Parathyroid adenoma (tissue), 2 donors: ENCODE data around the gene STRN4.

ENCODE experiments used
- H2AFZ ChIP-seq: fragments of 300-600 bp; sonication (generic); one replicate; pipeline ENCODE4 v1.7.0; 2017; ENCODE audit warnings: antibody characterized with exemption, mild to moderate bottlenecking
- H3K27ac ChIP-seq: fragments of 300-600 bp; sonication (generic); one replicate; pipeline ENCODE4 v1.7.0; 2017
- H3K27me3 ChIP-seq: fragments of 300-600 bp; sonication (generic); one replicate; pipeline ENCODE4 v1.7.0; 2017; ENCODE audit warnings: low read length; ENCODE audit not compliant: control insufficient read depth, insufficient read depth
- H3K36me3 ChIP-seq: fragments of 300-600 bp; sonication (generic); one replicate; pipeline ENCODE4 v1.7.0; 2017; ENCODE audit warnings: low read length; ENCODE audit not compliant: control insufficient read depth, insufficient read depth
- H3K4me1 ChIP-seq: fragments of 300-600 bp; sonication (generic); one replicate; pipeline ENCODE4 v1.7.0; 2017; ENCODE audit warnings: control low read depth
- H3K4me2 ChIP-seq: fragments of 300-600 bp; sonication (generic); one replicate; pipeline ENCODE4 v1.7.0; 2017; ENCODE audit warnings: low read length
- H3K4me3 ChIP-seq: fragments of 300-600 bp; sonication (generic); one replicate; pipeline ENCODE4 v1.7.0; 2017; ENCODE audit warnings: low read depth, low read length
- H3K79me2 ChIP-seq: fragments of 300-600 bp; sonication (generic); one replicate; pipeline ENCODE4 v1.7.0; 2017; ENCODE audit warnings: control low read depth
- H3K9ac ChIP-seq: fragments of 300-600 bp; sonication (generic); one replicate; pipeline ENCODE4 v1.7.0; 2017; ENCODE audit warnings: mild to moderate bottlenecking
- H3K9me3 ChIP-seq: fragments of 300-600 bp; sonication (generic); one replicate; pipeline ENCODE4 v1.7.0; 2017; ENCODE audit warnings: low read length; ENCODE audit not compliant: control insufficient read depth
- CTCF ChIP-seq: fragments of 300-600 bp; sonication (generic); IDR thresholded peaks from one replicate; pipeline ENCODE4 v1.7.0; 2017; ENCODE audit warnings: antibody characterized with exemption, mild to moderate bottlenecking
- donor health status: primary hyperparathyroidism.

STRN4 gene

GRCh38 chr19:46759206-46759605, 13.0 kb upstream of the STRN4 start:
- no peaks in the 10 kb centered on the region for H3K27me3 ChIP-seq
- no peak overlapping the region for H2AFZ ChIP-seq
- H3K79me2 ChIP-seq, result no peaks in the 10 kb centered on the region
- H3K4me1 ChIP-seq, result no peaks in the 10 kb centered on the region
- no peak overlapping the region for H3K4me3 ChIP-seq
- no peak for TF ChIP-seq CTCF
- no peak overlapping the region for H3K4me2 ChIP-seq
- no peak overlapping the region for H3K27ac ChIP-seq
- H3K9ac ChIP-seq, result no peak overlapping the region
- no peaks in the 10 kb centered on the region for H3K36me3 ChIP-seq
- no peaks in the 10 kb centered on the region for H3K9me3 ChIP-seq

GRCh38 chr19:46756544-46756888, 10.3 kb upstream of the STRN4 start:
- H3K36me3 ChIP-seq, result no peaks in the 10 kb centered on the region
- H3K27ac ChIP-seq, result no peak overlapping the region
- H3K79me2 ChIP-seq, result no peaks in the 10 kb centered on the region
- H3K4me2 ChIP-seq, result no peak overlapping the region
- no peak overlapping the region for H3K9ac ChIP-seq
- TF ChIP-seq CTCF, result no peak
- no peaks in the 10 kb centered on the region for H3K9me3 ChIP-seq
- H3K4me3 ChIP-seq, result no peak overlapping the region
- H3K4me1 ChIP-seq, result no peaks in the 10 kb centered on the region
- H2AFZ ChIP-seq, result no peak overlapping the region
- H3K27me3 ChIP-seq, result no peaks in the 10 kb centered on the region

- Histone ChIP-seq H2AFZ (no peak overlapping the region), H3K9me3 (no peaks in the 10 kb centered on the region), H3K4me3 (no peak overlapping the region), H3K79me2 (no peaks in the 10 kb centered on the region), H3K4me1 (no peaks in the 10 kb centered on the region), H3K36me3 (no peaks in the 10 kb centered on the region), H3K4me2 (no peak overlapping the region), H3K27ac (no peak overlapping the region), H3K27me3 (no peaks in the 10 kb centered on the region), H3K9ac (no peak overlapping the region)
- TF ChIP-seq CTCF, result no peak
Measured at GRCh38 chr19:46755853-46756543, 9.7 kb upstream of the STRN4 start.

- Histone ChIP-seq H3K4me3 (no peak overlapping the region), H3K4me1 (no peaks in the 10 kb centered on the region), H3K79me2 (no peaks in the 10 kb centered on the region), H2AFZ (no peak overlapping the region), H3K36me3 (no peaks in the 10 kb centered on the region), H3K9ac (no peak overlapping the region), H3K27me3 (no peaks in the 10 kb centered on the region), H3K27ac (no peak overlapping the region), H3K9me3 (no peaks in the 10 kb centered on the region), H3K4me2 (no peak overlapping the region)
- no peak for TF ChIP-seq CTCF
Measured at GRCh38 chr19:46755077-46755852, 9.0 kb upstream of the STRN4 start.
